Epithelial cell of alveolus of lung (primary cell): ENCODE results near the gene RPL9. TPM values are rescaled to one million over a fixed set of nuclear protein-coding genes. Genes with fewer than 3 reads are reported as not detected.

Experiments used
- total RNA-seq: library from RNA; depleted of rRNA; stranded (reverse); fragments of >200 nt; gene quantifications from 2 replicates; pipeline ENCODE4 v1.2.1, GENCODE V29; 2015

Gene RPL9
- total RNA-seq, result 4,418 and 7,032 TPM in 2 replicates

GRCh38 chr4:39458505-39459300, at the start of gene RPL9, which contains the start of gene LIAS:
Gene RPL9 (minus strand): TSS chr4:39458922. CDS start chr4:39458439, 483 bp downstream.
Gene LIAS (plus strand): TSS chr4:39459056. CDS start chr4:39459118, 62 bp downstream.

GRCh38 chr4:39406763-39407583, 51.7 kb downstream of the RPL9 start, which contains the start of gene KLB:
Gene KLB (plus strand): TSS chr4:39406930. CDS start chr4:39406950, 20 bp downstream.

Other genes with a start within 250 kb of the RPL9 start
- gene RFC1, start 92.6 kb downstream of the RPL9 start, total RNA-seq, result 22.6 and 33.1 TPM in 2 replicates
- gene KLB, start 52.0 kb downstream of the RPL9 start, total RNA-seq, result not detected in 2 replicates
- gene LIAS, start 134 bp upstream of the RPL9 start, total RNA-seq, result 7.6 and 14.9 TPM in 2 replicates
- 73.9 and 125 TPM in 2 replicates for gene UGDH, start 68.5 kb upstream of the RPL9 start, total RNA-seq
- gene SMIM14, start 179.9 kb upstream of the RPL9 start, total RNA-seq, result 14.7 and 28.8 TPM in 2 replicates
- 28.0 and 28.3 TPM in 2 replicates for gene UBE2K, start 239.2 kb upstream of the RPL9 start, total RNA-seq